WTC11 (cell line): Measurements from ENCODE around the gene OR56B4.

Experiments used
- CREB1 ChIP-seq: sonication (generic); formaldehyde crosslinking; IDR thresholded peaks from 2 replicates; pipeline ENCODE4 v1.8.0; 2023; ENCODE audit warnings: mild to moderate bottlenecking, missing genetic modification reagents
- MAX ChIP-seq: sonication (generic); formaldehyde crosslinking; IDR thresholded peaks from 2 replicates; pipeline ENCODE4 v1.8.0; 2022; ENCODE audit warnings: mild to moderate bottlenecking, missing genetic modification reagents
- NR2C2 ChIP-seq: sonication (generic); formaldehyde crosslinking; IDR thresholded peaks from 2 replicates; pipeline ENCODE4 v1.8.0; 2022; ENCODE audit warnings: mild to moderate bottlenecking, missing genetic modification reagents
- TF ChIP-seq, protein P1 (sequence below): fragments of 200-600 bp; IDR thresholded peaks from 2 replicates; pipeline ENCODE4 v1.8.0; 2022; ENCODE audit warnings: antibody characterized with exemption

GRCh38 chr11:6083129-6083528, 24.4 kb upstream of the OR56B4 start:
- TF ChIP-seq, protein P1, sequence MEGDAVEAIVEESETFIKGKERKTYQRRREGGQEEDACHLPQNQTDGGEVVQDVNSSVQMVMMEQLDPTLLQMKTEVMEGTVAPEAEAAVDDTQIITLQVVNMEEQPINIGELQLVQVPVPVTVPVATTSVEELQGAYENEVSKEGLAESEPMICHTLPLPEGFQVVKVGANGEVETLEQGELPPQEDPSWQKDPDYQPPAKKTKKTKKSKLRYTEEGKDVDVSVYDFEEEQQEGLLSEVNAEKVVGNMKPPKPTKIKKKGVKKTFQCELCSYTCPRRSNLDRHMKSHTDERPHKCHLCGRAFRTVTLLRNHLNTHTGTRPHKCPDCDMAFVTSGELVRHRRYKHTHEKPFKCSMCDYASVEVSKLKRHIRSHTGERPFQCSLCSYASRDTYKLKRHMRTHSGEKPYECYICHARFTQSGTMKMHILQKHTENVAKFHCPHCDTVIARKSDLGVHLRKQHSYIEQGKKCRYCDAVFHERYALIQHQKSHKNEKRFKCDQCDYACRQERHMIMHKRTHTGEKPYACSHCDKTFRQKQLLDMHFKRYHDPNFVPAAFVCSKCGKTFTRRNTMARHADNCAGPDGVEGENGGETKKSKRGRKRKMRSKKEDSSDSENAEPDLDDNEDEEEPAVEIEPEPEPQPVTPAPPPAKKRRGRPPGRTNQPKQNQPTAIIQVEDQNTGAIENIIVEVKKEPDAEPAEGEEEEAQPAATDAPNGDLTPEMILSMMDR: no peak
- TF ChIP-seq NR2C2 (no peak), CREB1 (CRISPR knock-in tag) (no peak), MAX (CRISPR knock-in tag) (no peak)
